Measurements from ENCODE around the gene CHAT. TPM values are rescaled to one million over a fixed set of nuclear protein-coding genes. Genes with fewer than 3 reads are reported as not detected.

CHAT gene
- polyA plus RNA-seq, 1 donor from 2014 or later: not detected

GRCh38 chr10:49616421-49617101, 2.7 kb downstream of the CHAT start:
- no peaks in the 10 kb centered on the region for H3K36me3 ChIP-seq (ENCODE audit: insufficient read depth, low read length)
- no peak overlapping the region for H2AFZ ChIP-seq (ENCODE audit: low read depth, low read length)
- H3K4me2 ChIP-seq (ENCODE audit: low read length): no peak overlapping the region
- H3K79me2 ChIP-seq (replicated peaks; ENCODE audit: insufficient read depth, low read length): no peaks in the 10 kb centered on the region
- TF ChIP-seq RAD21 (conservative IDR thresholded peaks at IDR 0.05) (no peak), EP300 (conservative IDR thresholded peaks at IDR 0.05; ENCODE audit: poor library complexity, severe bottlenecking) (no peak), MXI1 (conservative IDR thresholded peaks at IDR 0.05; ENCODE audit: poor library complexity, severe bottlenecking) (no peak), POLR2AphosphoS5 (IDR thresholded peaks at IDR 0.05) (no peak), TAF1 (IDR thresholded peaks at IDR 0.05; ENCODE audit: low read depth) (no peak), EZH2 (IDR thresholded peaks at IDR 0.05; ENCODE audit: borderline replicate concordance, insufficient read depth, low read length, poor library complexity, severe bottlenecking) (no peak), CTCF (IDR thresholded peaks at IDR 0.05; ENCODE audit: poor library complexity, severe bottlenecking) (no peak), REST (IDR thresholded peaks at IDR 0.05; ENCODE audit: borderline replicate concordance) (no peak), SMC3 (conservative IDR thresholded peaks at IDR 0.05; ENCODE audit: poor library complexity) (no peak)
- H3K4me3 ChIP-seq (ENCODE audit: low read length): no peak overlapping the region
- no peak overlapping the region for H3K9ac ChIP-seq (ENCODE audit: low read length)
- peaks cover 74% of the 10 kb centered on the region for H3K27me3 ChIP-seq (ENCODE audit: insufficient read depth, low read depth, low read length)
- H3K27ac ChIP-seq (ENCODE audit: low read length): no peak overlapping the region
- no peaks in the 10 kb centered on the region for H3K9me3 ChIP-seq (ENCODE audit: low read length)
- no peaks in the 10 kb centered on the region for H4K20me1 ChIP-seq (ENCODE audit: insufficient read depth)
- no peaks in the 10 kb centered on the region for H3K9me2 ChIP-seq (ENCODE audit: insufficient read depth, low read length)
- H3F3A ChIP-seq (ENCODE audit: insufficient read depth, low read length, poor library complexity, severe bottlenecking): no peaks in the 10 kb centered on the region

GRCh38 chr10:49617121-49618020, 3.5 kb downstream of the CHAT start:
- no peak for TF ChIP-seq TAF1 (IDR thresholded peaks at IDR 0.05; ENCODE audit: low read depth)
- no peak for TF ChIP-seq REST (IDR thresholded peaks at IDR 0.05; ENCODE audit: borderline replicate concordance)
- no peak for TF ChIP-seq EP300 (conservative IDR thresholded peaks at IDR 0.05; ENCODE audit: poor library complexity, severe bottlenecking)
- no peak for TF ChIP-seq CTCF (IDR thresholded peaks at IDR 0.05; ENCODE audit: poor library complexity, severe bottlenecking)
- no peak for TF ChIP-seq EZH2 (IDR thresholded peaks at IDR 0.05; ENCODE audit: borderline replicate concordance, insufficient read depth, low read length, poor library complexity, severe bottlenecking)
- no peak for TF ChIP-seq MXI1 (conservative IDR thresholded peaks at IDR 0.05; ENCODE audit: poor library complexity, severe bottlenecking)
- no peak for TF ChIP-seq RAD21 (conservative IDR thresholded peaks at IDR 0.05)
- no peak for TF ChIP-seq POLR2AphosphoS5 (IDR thresholded peaks at IDR 0.05)
- TF ChIP-seq SMC3 (conservative IDR thresholded peaks at IDR 0.05; ENCODE audit: poor library complexity): no peak
- Histone ChIP-seq H3K36me3 (ENCODE audit: insufficient read depth, low read length) (no peaks in the 10 kb centered on the region), H3K27me3 (ENCODE audit: insufficient read depth, low read depth, low read length) (peaks cover 66% of the 10 kb centered on the region), H3K27ac (ENCODE audit: low read length) (no peak overlapping the region), H3K79me2 (replicated peaks; ENCODE audit: insufficient read depth, low read length) (no peaks in the 10 kb centered on the region), H3K9me3 (ENCODE audit: low read length) (no peaks in the 10 kb centered on the region), H4K20me1 (ENCODE audit: insufficient read depth) (no peaks in the 10 kb centered on the region), H3K4me2 (ENCODE audit: low read length) (no peak overlapping the region), H3K9ac (ENCODE audit: low read length) (no peak overlapping the region), H3K4me3 (ENCODE audit: low read length) (no peak overlapping the region), H2AFZ (ENCODE audit: low read depth, low read length) (no peak overlapping the region), H3K9me2 (ENCODE audit: insufficient read depth, low read length) (no peaks in the 10 kb centered on the region), H3F3A (ENCODE audit: insufficient read depth, low read length, poor library complexity, severe bottlenecking) (no peaks in the 10 kb centered on the region)

All from neural cell (in vitro differentiated cells).